Keratinocyte (primary cell): ENCODE data around the gene FAM107B. TPM values are rescaled to one million over a fixed set of nuclear protein-coding genes. Genes with fewer than 3 reads are reported as not detected.

Experiments
- DNase-seq: peaks from one replicate; pipeline ENCODE4 v3.0.0-alpha.2; 2011; ENCODE audit warnings: low read depth, missing footprints, low spot score
- FAIRE-seq: peaks from 2 replicates; lab custom pipeline; 2011; peaks lifted over from hg19 to GRCh38; lab: Jason Lieb, UNC
- H2AFZ ChIP-seq: 2 replicates; pipeline ENCODE4 v1.6.0; 2012; ENCODE audit warnings: low read length, control low read depth, inconsistent platforms; ENCODE audit not compliant: control insufficient read depth
- H3K27ac ChIP-seq: 2 replicates; pipeline ENCODE4 v1.5.1; 2011; ENCODE audit warnings: low read length; ENCODE audit not compliant: control insufficient read depth, insufficient read depth
- H3K27me3 ChIP-seq: 3 replicates; pipeline ENCODE4 v1.6.0; 2011; ENCODE audit warnings: low read length; ENCODE audit not compliant: control insufficient read depth, insufficient read depth; ENCODE audit errors: extremely low read depth
- H3K36me3 ChIP-seq, 2 experiments: 2 replicates in 1 of 2; 3 replicates in 1 of 2; pipeline ENCODE4 v1.5.1; 2011; ENCODE audit warnings: low read length in 2 of 2, mild to moderate bottlenecking in 1 of 2; ENCODE audit not compliant: control insufficient read depth in 2 of 2, insufficient read depth in 2 of 2; ENCODE audit errors: extremely low read depth in 1 of 2
- H3K4me1 ChIP-seq: 3 replicates; pipeline ENCODE4 v1.5.1; 2011; ENCODE audit warnings: low read length; ENCODE audit not compliant: control insufficient read depth, insufficient read depth; ENCODE audit errors: extremely low read depth
- H3K4me2 ChIP-seq: 3 replicates; pipeline ENCODE4 v1.6.0; 2011; ENCODE audit warnings: low read depth, low read length; ENCODE audit not compliant: control insufficient read depth, insufficient read depth; ENCODE audit errors: extremely low read depth
- H3K4me3 ChIP-seq, 3 experiments: fragments of 200-600 bp in 1 of 3; sonication (generic) in 1 of 3; 2 replicates in 2 of 3; 3 replicates in 1 of 3; pipeline ENCODE4 v1.5.1; 2011 to 2016; ENCODE audit warnings: low read length in 3 of 3, mild to moderate bottlenecking in 3 of 3, control low read depth in 2 of 3, inconsistent platforms in 1 of 3, low read depth in 1 of 3, mixed read lengths in 1 of 3, mixed run types in 1 of 3, moderate library complexity in 1 of 3; ENCODE audit not compliant: control insufficient read depth in 2 of 3, insufficient read depth in 2 of 3; ENCODE audit errors: extremely low read depth in 1 of 3
- H3K79me2 ChIP-seq: 2 replicates; pipeline ENCODE4 v1.6.0; 2012; ENCODE audit warnings: low read length; ENCODE audit not compliant: control insufficient read depth, insufficient read depth
- H3K9ac ChIP-seq: 3 replicates; pipeline ENCODE4 v1.6.0; 2011; ENCODE audit warnings: low read length; ENCODE audit not compliant: control insufficient read depth, insufficient read depth; ENCODE audit errors: extremely low read depth
- H3K9me1 ChIP-seq: 3 replicates; pipeline ENCODE4 v1.6.0; 2011; ENCODE audit warnings: low read length; ENCODE audit not compliant: control insufficient read depth, insufficient read depth; ENCODE audit errors: extremely low read depth
- H3K9me3 ChIP-seq: 2 replicates; pipeline ENCODE4 v1.5.1; 2012; ENCODE audit warnings: low read depth, low read length; ENCODE audit not compliant: control insufficient read depth
- H4K20me1 ChIP-seq: 3 replicates; pipeline ENCODE4 v1.6.0; 2011; ENCODE audit warnings: low read length; ENCODE audit not compliant: control insufficient read depth, insufficient read depth; ENCODE audit errors: extremely low read depth
- EZH2 ChIP-seq: IDR thresholded peaks from one replicate; pipeline ENCODE4 v1.6.1; 2012; ENCODE audit warnings: inconsistent platforms, mild to moderate bottlenecking, low read length, moderate library complexity
- dilution Hi-C: fragments of 300-500 bp; cut with MboI; formaldehyde crosslinking; loops from one replicate; pipeline ENCODE4 v1.7.0; 2020; ENCODE audit warnings: low sequenced_read_pairs; ENCODE audit not compliant: extremely low pct_ligation_motif_present
- polyA plus RNA-seq, 5 experiments: library from polyadenylated mRNA; depleted of rRNA in 3 of 5; stranded (reverse) in 3 of 5; stranded (forward) in 1 of 5; unstranded in 1 of 5; fragments of >200 nt; gene quantifications; 1 replicate in 1 of 5; 2 replicates in 3 of 5; 3 replicates in 1 of 5; pipeline versions ENCODE4 v1.2.1 to v1.2.3, GENCODE V29; 2011 to 2012; ENCODE audit warnings: missing spikeins in 2 of 5, low read depth in 1 of 5, low replicate concordance in 1 of 5
- small RNA-seq, 3 experiments: library from RNA; depleted of rRNA; stranded (forward); fragments of <200 nt; gene quantifications; one replicate each; pipeline ENCODE3, GENCODE V24; 2012; ENCODE audit warnings: low read depth in 3 of 3, low replicate concordance in 1 of 3; ENCODE audit not compliant: insufficient read length in 3 of 3

FAM107B gene
- polyA plus RNA-seq, 1 donor (not counting 4 experiments of a cell fraction or from before 2014, with no cell fraction given), result 8.7 TPM

DNA sequence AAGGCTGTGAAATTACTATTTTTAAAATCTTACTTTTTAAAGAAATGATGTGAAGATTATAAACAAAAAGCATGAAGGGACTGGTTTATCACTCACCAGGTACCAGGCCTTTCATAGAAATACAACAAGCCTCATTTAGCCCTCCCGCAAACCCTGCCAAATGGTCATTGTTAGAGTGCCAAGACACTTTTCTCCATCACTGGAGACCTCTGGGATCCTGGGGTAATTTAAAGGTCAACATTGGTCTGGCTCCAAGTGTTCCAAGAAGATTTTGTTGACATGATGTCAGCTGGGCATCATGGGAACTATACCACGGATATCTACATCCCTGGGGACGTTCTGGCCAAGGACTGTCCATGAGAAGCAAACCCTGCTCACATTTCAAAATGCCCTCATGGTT is 306.0 kb downstream of the FAM107B start:
- no peak for FAIRE-seq
- H3K9ac ChIP-seq, result no peak overlapping the region
- no peaks in the 10 kb centered on the region for H3K79me2 ChIP-seq
- H3K27ac ChIP-seq, result no peak overlapping the region
- dilution Hi-C loops, result no loop called here
- DNase-seq, result no peak
- H3K27me3 ChIP-seq, result no peaks in the 10 kb centered on the region
- no peaks in the 10 kb centered on the region for H3K9me3 ChIP-seq
- H3K4me3 ChIP-seq, result no peak overlapping the region
- H3K4me1 ChIP-seq, result peaks cover 9% of the 10 kb centered on the region
- H3K9me1 ChIP-seq, result no peaks in the 10 kb centered on the region
- H4K20me1 ChIP-seq, result no peaks in the 10 kb centered on the region
- H3K36me3 ChIP-seq, result no peaks in the 10 kb centered on the region
- no peak overlapping the region for H2AFZ ChIP-seq
- no peak for TF ChIP-seq EZH2
- H3K4me2 ChIP-seq, result no peak overlapping the region

Small RNA genes within 50 kb of the gene (small RNA-seq; reads per million reads assigned to genes)
- 0 to 0.75 (median 0.33) reads per million in 3 experiments for gene RNA5SP302

Other genes with a start within 250 kb of the FAM107B start
- 1.1 to 1.4 TPM (median 1.2 TPM) in 3 replicates for gene CDNF, start 63.1 kb upstream of the FAM107B start, polyA plus RNA-seq
- gene HSPA14, start 63.4 kb upstream of the FAM107B start, polyA plus RNA-seq, result 17.7 to 29.5 TPM (median 18.6 TPM) in 3 replicates
- gene MSANTD7, start 63.4 kb upstream of the FAM107B start, polyA plus RNA-seq, result 6.6 to 8.6 TPM (median 7.1 TPM) in 3 replicates
- 5.3 to 11.8 TPM (median 6.9 TPM) in 3 replicates for gene SUV39H2, start 104.0 kb upstream of the FAM107B start, polyA plus RNA-seq
- gene DCLRE1C, start 179.2 kb upstream of the FAM107B start, polyA plus RNA-seq, result 4.1 to 9.1 TPM (median 4.6 TPM) in 3 replicates
- 0.32 to 0.33 TPM in 2 of 3 replicates, not detected in the other for gene MEIG1, start 184.5 kb upstream of the FAM107B start, polyA plus RNA-seq